HG03457 (cell line): ENCODE data around the gene RNASE8.

Experiments used
- ATAC-seq: cut with Tn5 transposase; IDR thresholded peaks from one replicate; pipeline ENCODE4 v1.9.1; 2021; ENCODE audit warnings: moderate number of reproducible peaks; ENCODE audit not compliant: unreplicated experiment

The RNASE8 gene

GRCh38 chr14:21071225-21072030 is 13.8 kb downstream of the RNASE8 start:
- ATAC-seq, result no peak

- no peak for ATAC-seq
These were observed 14.4 kb downstream of the RNASE8 start for GRCh38 chr14:21072031-21072473.

- no peak for ATAC-seq
These were observed 15.2 kb downstream of the RNASE8 start for GRCh38 chr14:21072781-21073339.

- no peak for ATAC-seq
These were observed 16.3 kb downstream of the RNASE8 start for GRCh38 chr14:21073921-21074320.

GRCh38 chr14:21074398-21075272 is 17.0 kb downstream of the RNASE8 start:
- ATAC-seq, result no peak

GRCh38 chr14:21075719-21076437 is 18.3 kb downstream of the RNASE8 start:
- ATAC-seq, result no peak

- ATAC-seq, result no peak
These were observed 20.1 kb downstream of the RNASE8 start for GRCh38 chr14:21077672-21078071.

GRCh38 chr14:21078287-21078686 is 20.7 kb downstream of the RNASE8 start:
- no peak for ATAC-seq

- ATAC-seq, result no peak
These were observed 21.1 kb downstream of the RNASE8 start for GRCh38 chr14:21078726-21079125.

GRCh38 chr14:21081521-21082142 is 24.0 kb downstream of the RNASE8 start:
- no peak for ATAC-seq

- no peak for ATAC-seq
These were observed 26.1 kb downstream of the RNASE8 start for GRCh38 chr14:21083565-21084325.

- no peak for ATAC-seq
These were observed 26.8 kb downstream of the RNASE8 start for GRCh38 chr14:21084396-21084795.

GRCh38 chr14:21084998-21085853 is 27.6 kb downstream of the RNASE8 start:
- no peak for ATAC-seq

- no peak for ATAC-seq
These were observed 29.3 kb downstream of the RNASE8 start for GRCh38 chr14:21086908-21087293.

GRCh38 chr14:21087294-21088091 is 29.9 kb downstream of the RNASE8 start:
- ATAC-seq, result no peak

GRCh38 chr14:21088687-21089086 is 31.1 kb downstream of the RNASE8 start:
- ATAC-seq, result no peak

- no peak for ATAC-seq
These were observed 31.6 kb downstream of the RNASE8 start for GRCh38 chr14:21089271-21089670.

- ATAC-seq, result no peak
These were observed 32.2 kb downstream of the RNASE8 start for GRCh38 chr14:21089877-21090193.
